ENCODE measurements around the gene TTYH2. TPM values are rescaled to one million over a fixed set of nuclear protein-coding genes. Genes with fewer than 3 reads are reported as not detected.

The TTYH2 gene
- total and polyA plus RNA-seq, 12 donors, result 8.6 to 36.3 (median 24.8) TPM

GRCh38 chr17:74240618-74241205 is 27.3 kb downstream of the TTYH2 start:
- TF ChIP-seq, protein P1, sequence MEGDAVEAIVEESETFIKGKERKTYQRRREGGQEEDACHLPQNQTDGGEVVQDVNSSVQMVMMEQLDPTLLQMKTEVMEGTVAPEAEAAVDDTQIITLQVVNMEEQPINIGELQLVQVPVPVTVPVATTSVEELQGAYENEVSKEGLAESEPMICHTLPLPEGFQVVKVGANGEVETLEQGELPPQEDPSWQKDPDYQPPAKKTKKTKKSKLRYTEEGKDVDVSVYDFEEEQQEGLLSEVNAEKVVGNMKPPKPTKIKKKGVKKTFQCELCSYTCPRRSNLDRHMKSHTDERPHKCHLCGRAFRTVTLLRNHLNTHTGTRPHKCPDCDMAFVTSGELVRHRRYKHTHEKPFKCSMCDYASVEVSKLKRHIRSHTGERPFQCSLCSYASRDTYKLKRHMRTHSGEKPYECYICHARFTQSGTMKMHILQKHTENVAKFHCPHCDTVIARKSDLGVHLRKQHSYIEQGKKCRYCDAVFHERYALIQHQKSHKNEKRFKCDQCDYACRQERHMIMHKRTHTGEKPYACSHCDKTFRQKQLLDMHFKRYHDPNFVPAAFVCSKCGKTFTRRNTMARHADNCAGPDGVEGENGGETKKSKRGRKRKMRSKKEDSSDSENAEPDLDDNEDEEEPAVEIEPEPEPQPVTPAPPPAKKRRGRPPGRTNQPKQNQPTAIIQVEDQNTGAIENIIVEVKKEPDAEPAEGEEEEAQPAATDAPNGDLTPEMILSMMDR (IDR thresholded peaks at IDR 0.05), result no peak
- intact Hi-C loops (cut with DNase I), result loop anchor here in 2 of 10 donors (2.0 to 5.0 kb wide), 2 partner anchors 28 to 38 kb away; partner anchors contain the start of genes RPL38 (in 1 of the 2) and TTYH2 (in 1 of the 2)
- Histone ChIP-seq H3K27ac (peak overlapping the region in 6 of 10 donors; percentile 3 to 83 (median 54)), H3K4me3 (no peak overlapping the region), H3K9me3 (no peaks in the 10 kb centered on the region), H3K27me3 (no peaks in the 10 kb centered on the region), H3K36me3 (peaks cover 0 to 25% (median 0%) of the 10 kb centered on the region in 9 donors), H3K4me1 (peaks cover 14 to 73% (median 57%) of the 10 kb centered on the region in 9 donors)
- WGBS, 2 donors, result 29 to 46% methylated on average over 11 of the region's 11 CpGs
- ATAC-seq (peak in 7 of 8 donors; percentile 7 to 64 (median 35)), DNase-seq (peak; percentile 34 to 74)

- peak in 6 of 8 donors; percentile 4 to 36 (median 16) for ATAC-seq
- intact Hi-C loops (cut with DNase I), result loop anchor here in 2 of 10 donors (2.0 to 5.0 kb wide), 2 partner anchors 29 to 39 kb away; partner anchors contain the start of genes RPL38 (in 1 of the 2) and TTYH2 (in 1 of the 2)
These were observed 28.1 kb downstream of the TTYH2 start for GRCh38 chr17:74241431-74241830.

GRCh38 chr17:74241847-74242246 is 28.5 kb downstream of the TTYH2 start:
- TF ChIP-seq, protein P1 (IDR thresholded peaks at IDR 0.05), result no peak
- Histone ChIP-seq H3K4me1 (peaks cover 14 to 62% (median 46%) of the 10 kb centered on the region in 9 donors), H3K27me3 (no peaks in the 10 kb centered on the region), H3K4me3 (no peak overlapping the region), H3K27ac (peak overlapping the region in 7 of 10 donors; percentile 3 to 83 (median 49)), H3K36me3 (peaks cover 0 to 26% (median 0%) of the 10 kb centered on the region in 9 donors), H3K9me3 (no peaks in the 10 kb centered on the region)
- intact Hi-C loops (cut with DNase I), result loop anchor here in 2 of 10 donors (2.0 to 5.0 kb wide), 2 partner anchors 29 to 40 kb away; partner anchors contain the start of genes RPL38 (in 1 of the 2) and TTYH2 (in 1 of the 2)
- WGBS, 2 donors, result 68 to 69% methylated on average over 2 of the region's 2 CpGs
- DNase-seq (no peak), ATAC-seq (peak in 1 of 8 donors; percentile 32)

More at GRCh38 chr17:74241431-74241830, 28.1 kb downstream of the TTYH2 start:
- H3K27me3 ChIP-seq, result no peaks in the 10 kb centered on the region
- DNase-seq, result peak; percentile 31 to 33
- WGBS, 2 donors, result 37 to 44% methylated on average over 10 of the region's 10 CpGs
- peaks cover 0 to 25% (median 0%) of the 10 kb centered on the region in 9 donors for H3K36me3 ChIP-seq
- H3K9me3 ChIP-seq, result no peaks in the 10 kb centered on the region
- TF ChIP-seq, protein P1 (IDR thresholded peaks at IDR 0.05), result no peak
- H3K27ac ChIP-seq, result peak overlapping the region in 7 of 10 donors; percentile 3 to 83 (median 49)
- peaks cover 14 to 66% (median 49%) of the 10 kb centered on the region in 9 donors for H3K4me1 ChIP-seq
- no peak overlapping the region for H3K4me3 ChIP-seq

- intact Hi-C loops (cut with DNase I), result loop anchor here in 1 of 10 donors (5.0 kb wide), 1 partner anchor 41 kb away; the partner anchor contains the start of gene RPL38
- peaks cover 14 to 62% (median 44%) of the 10 kb centered on the region in 9 donors for H3K4me1 ChIP-seq
- H3K9me3 ChIP-seq, result no peaks in the 10 kb centered on the region
- H3K36me3 ChIP-seq, result peaks cover 0 to 22% (median 0%) of the 10 kb centered on the region in 9 donors
- ATAC-seq (peak; percentile 67 to 89 (median 82)), DNase-seq (peak; percentile 64 to 80)
- H3K27me3 ChIP-seq, result no peaks in the 10 kb centered on the region
- 55 to 57% methylated on average over 13 of the region's 13 CpGs for WGBS, 2 donors
- peak overlapping the region in 8 of 10 donors; percentile 29 to 77 (median 58) for H3K27ac ChIP-seq
- no peak overlapping the region for H3K4me3 ChIP-seq
- TF ChIP-seq, protein P1 (IDR thresholded peaks at IDR 0.05), result no peak
These were observed 29.8 kb downstream of the TTYH2 start for GRCh38 chr17:74243013-74243755.
